Measurements from ENCODE around the gene MEX3D.

DNA sequence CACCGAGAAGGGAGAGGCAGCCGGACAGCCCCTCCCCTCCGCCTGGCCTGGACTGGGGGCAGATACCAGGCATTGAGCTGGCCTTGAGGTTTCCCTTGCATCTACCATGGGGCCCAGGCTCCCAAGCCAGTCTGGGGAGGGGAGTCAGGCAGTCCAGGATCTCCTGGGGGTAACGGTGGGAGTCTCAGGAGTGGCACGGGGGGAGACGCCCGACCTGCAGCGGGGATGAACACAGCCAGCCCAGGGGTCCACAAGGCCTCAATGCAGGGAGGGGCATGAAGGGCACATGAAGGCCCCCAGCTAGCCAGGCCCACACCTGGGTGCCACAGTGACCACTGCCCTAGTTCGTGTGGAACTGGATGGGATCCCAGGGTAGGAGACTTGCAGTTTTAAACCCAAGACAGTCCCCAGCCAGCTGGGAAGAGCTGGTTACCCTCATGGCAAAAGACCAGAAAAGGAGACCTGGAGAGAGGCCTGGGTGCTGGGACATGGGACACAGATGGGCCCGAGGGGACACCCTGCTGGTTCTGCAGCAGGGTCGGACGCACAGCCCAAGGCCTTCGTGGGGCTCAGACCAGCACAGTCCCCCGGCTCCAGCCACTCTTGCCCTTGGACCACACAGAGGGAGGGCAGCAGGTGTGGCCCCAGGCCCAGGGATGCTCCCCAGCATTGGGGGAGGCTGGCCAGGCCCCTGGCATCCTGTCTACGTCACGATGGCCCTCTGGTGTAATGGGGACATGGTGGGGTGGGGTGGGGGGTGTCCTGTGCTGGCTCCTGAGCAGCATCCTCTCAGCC lies 41.8 kb upstream of the MEX3D start:
- no peak for TF ChIP-seq CTCF (IDR thresholded peaks at IDR 0.05)
- no peak for TF ChIP-seq POLR2AphosphoS5 (IDR thresholded peaks at IDR 0.05)
- TF ChIP-seq POLR2A (IDR thresholded peaks at IDR 0.05), result no peak
- no peak for TF ChIP-seq EP300 (IDR thresholded peaks at IDR 0.05)

Data from stomach (tissue), 4 donors.